Activated CD8-positive, alpha-beta T cell treated with anti-CD3 and anti-CD28 coated beads, Interleukin-2, amount 10 ng/mL, durations not matched to agents 7 days and 5 days (primary cell): Measurements from ENCODE around the gene IRAK2. TPM values are rescaled to one million over a fixed set of nuclear protein-coding genes. Genes with fewer than 3 reads are reported as not detected.

Source experiments
- ATAC-seq: fragments of 150-1000 bp; cut with Tn5 transposase; one replicate; pipeline ENCODE4 v1.10.0; 2021; ENCODE audit warnings: moderate library complexity
- CTCF ChIA-PET: fragments of 350-600 bp; sonication (Branson Sonifier 250); formaldehyde crosslinking; loops from one replicate; lab custom pipeline; 2021; ENCODE audit warnings: antibody characterized with exemption; lab: Charles Lee
- POLR2A ChIA-PET: fragments of 350-600 bp; sonication (Branson Sonifier 250); formaldehyde crosslinking; loops from one replicate; lab custom pipeline; 2021; ENCODE audit warnings: antibody characterized with exemption; lab: Charles Lee
- DNase-seq: peaks from one replicate; pipeline ENCODE4 v3.0.0-alpha.2; 2020
- H3K27ac Mint-ChIP-seq: one replicate; pipeline ENCODE4 v1.8.0; 2021; ENCODE audit warnings: mild to moderate bottlenecking, mixed read lengths
- H3K27me3 Mint-ChIP-seq: one replicate; pipeline ENCODE4 v1.8.0; 2021; ENCODE audit warnings: low read depth, mixed read lengths
- H3K36me3 Mint-ChIP-seq: one replicate; pipeline ENCODE4 v1.8.0; 2021; ENCODE audit warnings: low read depth, mixed read lengths
- H3K4me1 Mint-ChIP-seq: one replicate; pipeline ENCODE4 v1.8.0; 2021; ENCODE audit warnings: low read depth, mixed read lengths
- H3K4me3 Mint-ChIP-seq: one replicate; pipeline ENCODE4 v1.8.0; 2021; ENCODE audit warnings: mild to moderate bottlenecking, mixed read lengths
- H3K9me3 Mint-ChIP-seq: one replicate; pipeline ENCODE4 v1.8.0; 2022; ENCODE audit warnings: mixed read lengths; ENCODE audit not compliant: insufficient read depth
- total RNA-seq, 2 experiments: library from RNA; stranded (reverse); gene quantifications; one replicate each; pipeline ENCODE4 v1.2.3, GENCODE V29; 2021

Gene IRAK2
- total RNA-seq, 2 experiments from 2014 or later = 1.3 to 1.4 TPM

DNA sequence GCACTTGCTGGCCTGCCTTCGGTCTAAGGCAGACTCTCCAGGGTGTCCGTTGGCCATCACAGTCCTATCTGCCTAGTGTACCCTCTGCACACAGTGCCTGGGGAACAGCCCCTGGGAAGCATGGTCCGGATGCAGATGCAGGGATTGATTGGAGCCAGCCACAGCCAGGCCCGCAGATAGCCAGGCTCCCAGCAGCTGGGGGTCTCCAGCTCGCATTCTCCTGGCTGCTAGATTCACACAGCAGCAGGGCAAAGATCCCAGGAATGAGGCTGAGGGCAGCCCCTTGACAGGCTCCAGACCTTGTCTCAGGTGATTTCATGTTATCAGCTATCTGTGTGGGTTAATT lies 41.4 kb downstream of the IRAK2 start:
- ATAC-seq = no peak
- H3K9me3 Mint-ChIP-seq = no peaks in the 10 kb centered on the region
- H3K4me3 Mint-ChIP-seq = no peak overlapping the region
- POLR2A ChIA-PET = interaction anchor here (1.0 kb wide), 1 partner anchor 13 kb away, joined by 3 read pairs; no protein-coding TSS in a partner anchor
- peaks cover 5% of the 10 kb centered on the region for H3K36me3 Mint-ChIP-seq
- no peak for DNase-seq
- CTCF ChIA-PET = no interaction called here
- H3K4me1 Mint-ChIP-seq = peaks cover 19% of the 10 kb centered on the region
- no peak overlapping the region for H3K27ac Mint-ChIP-seq
- H3K27me3 Mint-ChIP-seq = no peaks in the 10 kb centered on the region

DNA sequence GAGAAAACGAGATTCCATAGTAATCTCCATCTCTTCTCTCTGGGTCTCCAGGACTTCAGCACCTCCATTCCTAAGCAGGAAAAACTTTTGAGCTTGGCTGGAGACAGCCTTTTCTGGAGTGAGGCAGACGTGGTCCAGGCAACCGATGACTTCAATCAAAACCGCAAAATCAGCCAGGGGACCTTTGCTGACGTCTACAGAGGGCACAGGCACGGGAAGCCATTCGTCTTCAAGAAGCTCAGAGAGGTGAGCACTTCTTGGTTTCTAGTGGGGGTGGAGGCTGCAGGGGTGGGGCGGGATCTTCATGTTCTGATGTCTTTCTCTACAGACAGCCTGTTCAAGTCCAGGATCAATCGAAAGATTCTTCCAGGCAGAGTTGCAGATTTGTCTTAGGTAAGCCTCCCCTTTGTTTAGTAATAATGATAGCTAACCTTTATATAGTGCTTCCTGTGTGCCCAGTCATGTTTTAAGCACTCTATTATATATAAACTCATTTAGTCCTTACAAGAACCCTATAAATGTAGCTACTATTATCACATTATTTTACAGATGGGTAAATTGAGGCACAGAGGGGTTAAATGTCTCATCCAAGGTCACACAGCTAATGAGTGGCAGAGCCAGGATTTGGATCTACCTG lies 48.6 kb downstream of the IRAK2 start:
- Mint-ChIP-seq H3K27ac (no peak overlapping the region), H3K4me1 (no peaks in the 10 kb centered on the region), H3K36me3 (peaks cover 8% of the 10 kb centered on the region), H3K27me3 (no peaks in the 10 kb centered on the region), H3K4me3 (no peak overlapping the region), H3K9me3 (no peaks in the 10 kb centered on the region)
- ChIA-PET POLR2A (interaction anchor here (2.0 kb wide), 1 partner anchor 9 kb away, joined by 4 read pairs; no protein-coding TSS in a partner anchor), CTCF (interaction anchor here (1.1 to 2.5 kb wide), 6 partner anchors 9 to 26 kb away, joined by 4 to 7 read pairs (median 5); no protein-coding TSS in a partner anchor)
- no peak for ATAC-seq
- DNase-seq = no peak

DNA sequence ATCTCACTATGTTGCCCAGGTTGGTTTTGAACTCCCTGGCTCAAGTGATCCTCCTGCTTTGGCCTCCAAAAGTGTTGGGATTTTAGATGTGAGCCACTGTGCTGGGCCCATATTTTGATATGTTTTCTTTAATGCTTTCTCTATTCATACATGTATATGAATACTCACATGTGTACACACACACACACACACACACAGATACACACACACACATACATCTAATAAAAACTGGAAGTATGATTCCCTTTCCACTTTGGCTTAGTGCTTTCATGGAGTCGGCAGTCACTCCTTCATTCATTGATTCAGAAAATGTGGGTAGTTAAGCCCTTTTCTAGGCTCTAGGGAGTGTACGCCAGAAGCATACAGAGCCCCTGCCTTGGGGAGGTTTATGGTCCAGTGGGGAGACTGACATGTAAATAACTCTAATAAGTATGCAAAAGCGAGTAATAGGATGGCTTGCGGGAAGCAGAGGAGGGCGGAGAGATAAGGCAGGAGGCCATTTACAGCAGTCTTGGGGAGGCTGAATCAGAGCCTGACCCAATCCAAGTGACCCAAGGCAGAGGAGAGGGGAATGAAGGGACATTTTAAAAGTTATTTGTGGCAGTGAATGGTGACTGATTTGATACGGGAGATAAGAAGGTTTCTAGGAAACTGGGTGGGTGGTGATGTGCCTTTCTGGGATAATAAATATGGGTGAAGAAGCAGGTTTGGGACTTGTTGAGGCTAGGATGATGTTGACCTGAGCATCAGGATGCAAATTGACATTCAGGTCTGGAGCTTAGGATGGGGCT lies 51.1 kb downstream of the IRAK2 start:
- DNase-seq (no peak), ATAC-seq (no peak)
- Mint-ChIP-seq H3K27me3 (no peaks in the 10 kb centered on the region), H3K27ac (no peak overlapping the region), H3K4me3 (no peak overlapping the region), H3K36me3 (peaks cover 10% of the 10 kb centered on the region), H3K9me3 (no peaks in the 10 kb centered on the region), H3K4me1 (peaks cover 13% of the 10 kb centered on the region)
- POLR2A ChIA-PET = no interaction called here
- CTCF ChIA-PET = no interaction called here

DNA sequence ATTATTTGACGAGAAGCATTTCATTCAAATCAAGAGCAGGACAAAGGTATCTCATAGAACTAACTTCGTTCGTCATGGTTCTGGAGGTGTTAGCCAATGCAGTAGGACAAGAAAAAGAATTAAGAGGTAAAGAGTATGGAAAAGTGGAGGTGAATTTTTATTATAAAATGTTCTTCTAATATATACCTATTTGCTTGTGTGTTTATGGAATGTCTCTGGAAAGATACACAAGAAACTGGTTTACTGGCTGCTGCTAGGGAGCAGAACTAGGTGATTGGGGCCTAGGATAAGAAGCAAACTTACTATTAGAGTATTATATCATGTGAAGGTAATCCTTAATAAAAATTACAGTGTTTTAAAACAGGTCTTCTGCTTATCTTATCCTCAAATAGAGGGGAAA lies 52.6 kb downstream of the IRAK2 start:
- H3K9me3 Mint-ChIP-seq = no peaks in the 10 kb centered on the region
- ATAC-seq (no peak), DNase-seq (no peak)
- H3K4me3 Mint-ChIP-seq = no peak overlapping the region
- peaks cover 11% of the 10 kb centered on the region for H3K36me3 Mint-ChIP-seq
- ChIA-PET POLR2A (no interaction called here), CTCF (no interaction called here)
- peaks cover 26% of the 10 kb centered on the region for H3K4me1 Mint-ChIP-seq
- no peak overlapping the region for H3K27ac Mint-ChIP-seq
- no peaks in the 10 kb centered on the region for H3K27me3 Mint-ChIP-seq

DNA sequence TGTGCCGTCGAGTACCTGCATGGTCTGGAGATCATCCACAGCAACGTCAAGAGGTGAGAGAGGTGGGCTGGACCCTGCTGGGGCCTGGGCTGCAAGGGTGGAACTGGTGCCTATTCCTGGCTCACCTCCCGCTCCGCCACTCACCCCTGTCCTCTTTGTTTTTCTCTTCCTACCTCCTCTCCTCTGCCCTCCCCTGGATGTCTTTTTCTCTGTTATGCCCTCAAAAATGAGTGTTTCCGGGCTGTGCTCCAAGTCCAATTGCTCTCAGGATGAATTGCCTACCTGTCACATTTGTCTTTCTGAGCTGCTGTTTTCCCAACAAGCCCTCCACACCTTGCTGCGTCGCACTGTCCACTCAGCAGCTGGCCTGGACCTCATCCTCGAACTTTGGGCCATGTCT lies 55.0 kb downstream of the IRAK2 start:
- CTCF ChIA-PET = interaction anchor here (0.9 to 2.4 kb wide), 3 partner anchors 22 to 69 kb away, joined by 3 to 14 read pairs (median 3); no protein-coding TSS in a partner anchor
- Mint-ChIP-seq H3K4me1 (peaks cover 50% of the 10 kb centered on the region), H3K27me3 (no peaks in the 10 kb centered on the region), H3K36me3 (peaks cover 13% of the 10 kb centered on the region), H3K9me3 (no peaks in the 10 kb centered on the region), H3K4me3 (no peak overlapping the region), H3K27ac (peak overlapping the region; percentile 14)
- POLR2A ChIA-PET = interaction anchor here (1.6 kb wide), 1 partner anchor 25 kb away, joined by 4 read pairs; no protein-coding TSS in a partner anchor
- DNase-seq = no peak
- no peak for ATAC-seq

DNA sequence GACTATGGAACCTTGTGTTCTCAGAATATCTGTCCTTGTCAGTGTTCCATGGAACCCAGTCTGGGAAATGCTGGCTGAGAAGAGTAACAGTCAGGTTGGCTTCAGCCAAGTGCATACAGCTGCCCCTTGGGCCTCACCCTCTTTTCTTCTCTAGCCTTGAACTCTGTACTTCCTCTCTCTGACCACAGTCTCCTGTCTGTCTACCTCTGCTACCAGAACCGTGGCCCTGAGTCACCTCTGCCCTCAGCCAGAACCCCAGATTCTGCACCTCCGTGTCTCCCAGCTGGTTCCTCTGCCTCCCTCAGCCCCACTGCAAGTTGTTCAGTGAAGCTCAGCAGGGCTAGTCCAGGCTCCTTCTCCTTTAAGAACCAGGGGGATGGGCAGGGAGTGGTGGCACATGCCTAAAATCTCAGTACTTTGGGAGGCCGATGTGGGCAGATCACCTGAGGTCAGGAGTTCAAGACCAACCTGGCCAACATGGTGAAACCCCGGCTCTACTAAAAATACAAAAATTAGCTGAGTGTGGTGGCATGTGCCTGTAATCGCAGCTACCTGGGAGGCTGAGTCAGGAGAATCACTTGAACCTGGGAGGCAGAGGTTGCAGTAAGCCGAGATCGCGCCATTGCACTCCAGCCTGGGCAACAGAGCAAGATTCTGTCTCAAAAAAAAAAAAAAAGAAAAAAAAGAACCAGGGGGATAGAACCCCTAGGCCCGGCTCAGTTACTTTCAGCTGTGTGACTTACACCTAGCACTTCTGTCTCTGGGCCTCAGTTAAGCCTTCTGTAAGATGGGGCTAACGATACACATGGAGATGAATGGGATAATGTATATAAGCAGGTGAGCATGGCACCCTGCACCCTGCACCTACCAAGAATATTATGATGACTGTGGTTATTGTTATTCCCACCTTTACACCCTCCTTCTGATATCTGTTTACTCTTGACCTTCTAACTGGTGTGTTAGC lies 59.2 kb downstream of the IRAK2 start:
- DNase-seq (peak; percentile 76), ATAC-seq (peak; percentile 68)
- Mint-ChIP-seq H3K4me3 (peak overlapping the region; percentile 29), H3K36me3 (peaks cover 7% of the 10 kb centered on the region), H3K9me3 (no peaks in the 10 kb centered on the region), H3K27me3 (no peaks in the 10 kb centered on the region), H3K4me1 (peaks cover 85% of the 10 kb centered on the region), H3K27ac (peak overlapping the region; percentile 79)
- ChIA-PET CTCF (interaction anchor here (0.6 to 3.4 kb wide), 21 partner anchors 9 to 291 kb away, joined by 3 to 12 read pairs (median 5); partner anchors contain the start of genes IRAK2 and TATDN2), POLR2A (interaction anchor here (1.1 to 3.0 kb wide), 3 partner anchors 23 to 30 kb away, joined by 3 to 22 read pairs (median 12); partner anchors contain the start of gene TATDN2)

DNA sequence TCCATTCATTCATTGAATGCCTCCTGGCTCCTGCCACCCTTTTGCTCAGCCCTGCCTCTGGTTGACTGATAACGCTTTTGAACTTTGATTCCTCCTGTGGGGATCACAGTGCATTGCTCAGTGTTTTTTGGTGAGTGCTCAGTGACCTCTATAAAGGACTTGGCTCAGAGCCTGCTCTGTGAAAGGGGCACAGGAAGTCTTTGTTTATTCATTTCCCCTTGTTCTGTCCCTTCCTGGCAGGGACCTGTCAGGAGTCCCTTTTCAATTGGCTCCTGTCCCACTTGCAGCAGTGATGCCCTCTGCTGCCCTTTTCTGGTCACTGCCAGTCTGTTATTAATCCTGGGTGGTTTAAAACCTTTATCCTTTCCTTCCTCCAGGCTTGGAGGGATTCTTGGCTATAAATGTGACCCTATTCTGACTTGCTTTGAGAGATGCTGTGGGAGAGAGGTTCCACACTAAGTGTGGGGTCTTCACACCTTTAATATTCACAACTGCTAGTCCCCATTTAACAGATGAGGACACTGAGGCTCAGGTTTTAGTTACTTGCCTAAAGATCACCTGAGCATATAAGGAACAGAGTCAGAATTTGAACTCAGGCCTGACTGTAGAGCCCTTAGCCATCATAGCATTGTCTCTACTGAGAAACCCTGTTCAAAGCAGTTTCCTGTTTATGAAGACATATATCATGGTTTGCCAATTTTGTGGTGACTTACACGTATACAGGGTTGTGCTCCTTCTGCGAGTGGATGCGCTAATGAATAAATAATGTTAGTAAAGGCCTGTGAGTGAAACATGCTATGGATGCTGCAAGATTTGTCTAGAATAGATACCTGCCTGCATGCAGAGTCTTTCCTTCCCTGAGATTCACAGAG lies 60.3 kb downstream of the IRAK2 start:
- Mint-ChIP-seq H3K4me3 (peak overlapping the region; percentile 36), H3K27ac (peak overlapping the region; percentile 74), H3K9me3 (no peaks in the 10 kb centered on the region), H3K4me1 (peaks cover 84% of the 10 kb centered on the region), H3K36me3 (peaks cover 7% of the 10 kb centered on the region), H3K27me3 (no peaks in the 10 kb centered on the region)
- ChIA-PET CTCF (interaction anchor here (0.8 to 2.3 kb wide), 6 partner anchors 24 to 39 kb away, joined by 3 to 11 read pairs (median 4); partner anchors contain the start of gene TATDN2), POLR2A (interaction anchor here (2.9 kb wide), 1 partner anchor 31 kb away, joined by 22 read pairs; no protein-coding TSS in a partner anchor)
- peak; percentile 41 for ATAC-seq
- peak; percentile 79 for DNase-seq

DNA sequence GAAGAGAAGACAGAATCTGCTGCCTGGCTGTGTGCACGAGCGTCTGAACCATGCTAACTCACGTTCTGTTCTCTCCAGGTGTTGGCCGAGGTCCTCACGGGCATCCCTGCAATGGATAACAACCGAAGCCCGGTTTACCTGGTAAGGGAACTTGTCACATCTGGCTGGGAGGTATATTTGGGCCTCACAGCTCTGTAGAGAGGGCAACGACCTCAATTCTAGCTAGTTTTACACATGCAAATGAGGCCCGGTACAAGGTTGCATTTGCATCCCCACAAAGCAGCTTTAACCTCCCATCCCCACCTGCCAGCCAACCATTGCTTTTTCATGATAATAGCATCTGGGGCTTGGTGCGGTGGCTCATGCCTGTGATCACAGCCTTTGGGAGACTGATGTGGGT lies 61.6 kb downstream of the IRAK2 start:
- H3K27me3 Mint-ChIP-seq = no peaks in the 10 kb centered on the region
- POLR2A ChIA-PET = interaction anchor here (0.6 kb wide), 1 partner anchor 85 kb away, joined by 3 read pairs; the partner anchor contains the start of gene VHL
- H3K4me3 Mint-ChIP-seq = no peak overlapping the region
- no peak overlapping the region for H3K27ac Mint-ChIP-seq
- no peak for ATAC-seq
- DNase-seq = no peak
- H3K36me3 Mint-ChIP-seq = peaks cover 3% of the 10 kb centered on the region
- no peaks in the 10 kb centered on the region for H3K9me3 Mint-ChIP-seq
- H3K4me1 Mint-ChIP-seq = peaks cover 73% of the 10 kb centered on the region
- CTCF ChIA-PET = interaction anchor here (0.8 to 1.6 kb wide), 4 partner anchors 31 to 40 kb away, joined by 3 to 4 read pairs (median 4); no protein-coding TSS in a partner anchor

DNA sequence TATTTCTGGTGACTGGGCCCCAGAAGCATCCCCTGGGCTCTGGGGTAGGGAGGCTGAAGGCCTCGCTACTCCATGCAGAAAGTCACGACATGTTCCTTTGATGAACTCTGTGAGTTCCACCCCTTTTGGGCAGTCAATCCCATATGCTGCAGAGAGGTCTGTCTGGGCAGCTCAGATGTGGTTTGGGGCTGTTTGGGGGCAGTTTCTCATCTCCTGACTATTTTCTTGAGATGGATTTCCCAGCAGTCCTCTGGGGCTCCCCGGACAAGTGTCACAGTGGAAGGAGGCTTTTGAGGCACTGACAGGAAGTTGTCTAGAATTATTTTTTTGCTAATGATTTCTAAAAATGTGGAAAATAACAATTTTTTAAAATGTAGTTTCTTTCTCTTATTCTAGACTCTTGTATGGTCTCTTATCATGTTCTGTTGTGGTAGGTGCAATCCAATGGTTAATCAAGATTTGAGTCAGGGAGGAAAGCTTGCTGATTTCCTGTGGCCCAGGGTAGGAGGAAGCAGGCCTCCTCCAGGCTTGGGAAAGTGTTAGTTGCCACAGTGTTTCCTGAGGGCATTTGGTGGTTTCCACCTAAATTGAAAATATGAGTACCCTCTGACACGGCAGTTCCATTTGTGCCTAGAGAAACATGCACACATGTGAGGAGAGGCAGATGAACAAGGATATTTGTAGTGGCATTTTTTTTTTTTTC lies 63.7 kb downstream of the IRAK2 start:
- Mint-ChIP-seq H3K27ac (peak overlapping the region; percentile 84), H3K4me3 (peak overlapping the region; percentile 38), H3K27me3 (no peaks in the 10 kb centered on the region), H3K36me3 (peaks cover 3% of the 10 kb centered on the region), H3K9me3 (no peaks in the 10 kb centered on the region), H3K4me1 (peaks cover 57% of the 10 kb centered on the region)
- ATAC-seq = peak; percentile 49
- DNase-seq = peak; percentile 43
- POLR2A ChIA-PET = interaction anchor here (0.8 to 1.6 kb wide), 2 partner anchors 14 to 20 kb away, joined by 4 to 6 read pairs; partner anchors contain the start of gene TATDN2
- CTCF ChIA-PET = interaction anchor here (0.6 to 1.3 kb wide), 5 partner anchors 31 to 1361 kb away, joined by 3 read pairs; no protein-coding TSS in a partner anchor

DNA sequence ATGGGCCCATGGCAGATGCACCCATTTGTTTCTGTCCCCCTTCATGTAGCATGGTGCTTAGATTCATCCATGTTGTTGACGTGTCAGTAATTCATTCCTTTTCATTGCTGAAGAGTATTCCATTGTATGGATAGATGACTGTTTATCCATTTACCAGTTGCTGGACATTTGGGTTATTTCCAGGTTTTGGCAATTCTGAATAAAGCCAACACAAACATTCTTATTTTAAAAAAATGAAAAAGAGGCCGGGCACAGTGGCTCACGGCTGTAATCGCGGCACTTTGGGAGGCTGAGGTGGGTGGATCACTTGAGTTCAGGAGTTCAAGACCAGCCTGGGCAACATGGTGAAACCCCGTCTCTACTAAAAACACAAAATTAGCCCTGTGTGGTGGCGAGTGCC lies 64.9 kb downstream of the IRAK2 start:
- H3K27me3 Mint-ChIP-seq = no peaks in the 10 kb centered on the region
- DNase-seq = no peak
- H3K4me3 Mint-ChIP-seq = no peak overlapping the region
- H3K36me3 Mint-ChIP-seq = peaks cover 3% of the 10 kb centered on the region
- CTCF ChIA-PET = interaction anchor here (0.8 kb wide), 1 partner anchor 296 kb away, joined by 3 read pairs; the partner anchor contains the start of gene CRELD1
- no peak for ATAC-seq
- H3K4me1 Mint-ChIP-seq = peaks cover 45% of the 10 kb centered on the region
- POLR2A ChIA-PET = no interaction called here
- no peaks in the 10 kb centered on the region for H3K9me3 Mint-ChIP-seq
- peak overlapping the region; percentile 43 for H3K27ac Mint-ChIP-seq
